ENCODE data around the gene NOS1.

NOS1 gene

GRCh38 chr12:117162167-117162539 is 199.3 kb downstream of the NOS1 start:
- in situ Hi-C loops (cut with MboI; ENCODE audit: low pct_unique_long_range_greater_than_20kb, low sequenced_read_pairs, unreplicated experiment), result no loop called here
- TF ChIP-seq, protein P1, sequence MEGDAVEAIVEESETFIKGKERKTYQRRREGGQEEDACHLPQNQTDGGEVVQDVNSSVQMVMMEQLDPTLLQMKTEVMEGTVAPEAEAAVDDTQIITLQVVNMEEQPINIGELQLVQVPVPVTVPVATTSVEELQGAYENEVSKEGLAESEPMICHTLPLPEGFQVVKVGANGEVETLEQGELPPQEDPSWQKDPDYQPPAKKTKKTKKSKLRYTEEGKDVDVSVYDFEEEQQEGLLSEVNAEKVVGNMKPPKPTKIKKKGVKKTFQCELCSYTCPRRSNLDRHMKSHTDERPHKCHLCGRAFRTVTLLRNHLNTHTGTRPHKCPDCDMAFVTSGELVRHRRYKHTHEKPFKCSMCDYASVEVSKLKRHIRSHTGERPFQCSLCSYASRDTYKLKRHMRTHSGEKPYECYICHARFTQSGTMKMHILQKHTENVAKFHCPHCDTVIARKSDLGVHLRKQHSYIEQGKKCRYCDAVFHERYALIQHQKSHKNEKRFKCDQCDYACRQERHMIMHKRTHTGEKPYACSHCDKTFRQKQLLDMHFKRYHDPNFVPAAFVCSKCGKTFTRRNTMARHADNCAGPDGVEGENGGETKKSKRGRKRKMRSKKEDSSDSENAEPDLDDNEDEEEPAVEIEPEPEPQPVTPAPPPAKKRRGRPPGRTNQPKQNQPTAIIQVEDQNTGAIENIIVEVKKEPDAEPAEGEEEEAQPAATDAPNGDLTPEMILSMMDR (IDR thresholded peaks at IDR 0.05; ENCODE audit: extremely low read depth, insufficient read depth, missing control alignments), result no peak

DNA sequence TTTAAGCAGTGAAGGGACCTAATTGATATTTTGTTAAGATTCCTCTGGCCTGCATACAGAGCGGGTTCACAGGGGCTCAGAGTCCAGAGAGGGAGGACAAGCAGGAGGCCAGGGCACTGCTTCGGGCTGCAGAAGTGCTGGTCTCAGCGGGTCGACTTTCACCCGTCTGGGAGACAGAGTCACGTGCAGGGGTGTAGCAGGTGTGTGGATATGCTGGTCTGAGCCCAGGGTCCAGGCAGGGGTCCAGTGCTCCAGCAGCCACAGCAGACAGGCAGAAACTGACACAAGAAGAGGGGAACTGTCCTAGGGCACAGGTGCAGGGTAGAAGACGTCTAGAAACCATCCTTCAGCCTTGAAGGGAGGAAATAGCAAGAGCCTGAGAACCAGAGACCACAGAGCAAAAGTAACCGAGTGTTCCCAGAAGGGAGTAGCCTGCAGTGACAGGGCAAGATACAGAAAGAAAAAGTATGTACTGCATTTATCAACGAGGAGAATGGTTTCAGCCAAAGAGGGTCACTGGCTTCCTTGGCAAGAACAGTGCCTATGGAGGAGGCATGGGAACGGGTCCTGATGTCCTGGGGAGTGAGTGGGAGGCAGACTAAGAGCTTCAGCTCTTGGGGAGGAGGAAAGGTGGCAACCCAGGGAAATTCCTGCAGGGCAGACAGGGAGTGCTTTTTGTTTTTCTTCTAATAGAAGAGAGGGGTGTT is 199.8 kb downstream of the NOS1 start:
- TF ChIP-seq, protein P1 (IDR thresholded peaks at IDR 0.05; ENCODE audit: extremely low read depth, insufficient read depth, missing control alignments), result no peak
- no peak for DNase-seq (ENCODE audit: low spot score)
- in situ Hi-C loops (cut with MboI; ENCODE audit: low pct_unique_long_range_greater_than_20kb, low sequenced_read_pairs, unreplicated experiment), result no loop called here

More at GRCh38 chr12:117162167-117162539, 199.3 kb downstream of the NOS1 start:
- DNase-seq (ENCODE audit: low spot score), result no peak

GRCh38 chr12:117159674-117160073 is 201.8 kb downstream of the NOS1 start:
- in situ Hi-C loops (cut with MboI; ENCODE audit: low pct_unique_long_range_greater_than_20kb, low sequenced_read_pairs, unreplicated experiment), result no loop called here
- TF ChIP-seq, protein P1 (IDR thresholded peaks at IDR 0.05; ENCODE audit: extremely low read depth, insufficient read depth, missing control alignments), result no peak
- DNase-seq (ENCODE audit: low spot score), result no peak

DNA sequence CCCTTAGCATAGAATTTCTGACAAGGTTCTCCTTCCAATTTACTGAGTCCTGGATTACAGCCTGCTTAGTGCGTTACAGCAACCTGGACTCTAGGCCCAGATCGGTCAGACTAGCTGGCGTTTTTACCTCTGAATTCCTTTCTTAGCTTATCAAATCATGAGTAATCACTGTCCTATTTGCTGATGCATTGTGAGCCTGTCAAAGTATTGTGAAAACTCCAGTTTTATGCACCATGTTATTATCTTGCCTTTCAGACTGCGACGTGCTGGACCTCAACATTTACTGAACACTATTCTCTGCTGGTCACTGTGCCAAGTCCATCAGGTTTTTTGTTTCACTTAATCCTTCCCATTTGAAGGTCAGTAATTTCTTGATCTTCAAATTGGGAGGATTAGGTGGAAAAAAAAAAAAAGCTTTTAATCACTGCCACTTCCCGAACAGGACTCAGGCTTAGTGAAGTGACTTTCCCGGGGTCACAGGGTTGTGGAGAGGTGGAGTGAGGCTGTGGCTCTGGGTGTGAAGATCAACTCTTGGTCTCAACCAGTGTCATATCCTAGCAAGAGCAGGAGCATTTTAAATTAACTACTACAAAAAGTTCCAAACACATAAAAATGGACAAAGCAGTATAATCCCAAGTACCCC is 202.4 kb downstream of the NOS1 start:
- DNase-seq (ENCODE audit: low spot score), result no peak
- in situ Hi-C loops (cut with MboI; ENCODE audit: low pct_unique_long_range_greater_than_20kb, low sequenced_read_pairs, unreplicated experiment), result no loop called here
- TF ChIP-seq, protein P1 (IDR thresholded peaks at IDR 0.05; ENCODE audit: extremely low read depth, insufficient read depth, missing control alignments), result no peak
